ENCODE results near the gene TDP1.

The TDP1 gene

GRCh38 chr14:89973234-89973823 lies 17.6 kb downstream of the TDP1 start:
- no peak overlapping the region for H2AFZ ChIP-seq (ENCODE audit: low read length)
- TF ChIP-seq, protein P1, sequence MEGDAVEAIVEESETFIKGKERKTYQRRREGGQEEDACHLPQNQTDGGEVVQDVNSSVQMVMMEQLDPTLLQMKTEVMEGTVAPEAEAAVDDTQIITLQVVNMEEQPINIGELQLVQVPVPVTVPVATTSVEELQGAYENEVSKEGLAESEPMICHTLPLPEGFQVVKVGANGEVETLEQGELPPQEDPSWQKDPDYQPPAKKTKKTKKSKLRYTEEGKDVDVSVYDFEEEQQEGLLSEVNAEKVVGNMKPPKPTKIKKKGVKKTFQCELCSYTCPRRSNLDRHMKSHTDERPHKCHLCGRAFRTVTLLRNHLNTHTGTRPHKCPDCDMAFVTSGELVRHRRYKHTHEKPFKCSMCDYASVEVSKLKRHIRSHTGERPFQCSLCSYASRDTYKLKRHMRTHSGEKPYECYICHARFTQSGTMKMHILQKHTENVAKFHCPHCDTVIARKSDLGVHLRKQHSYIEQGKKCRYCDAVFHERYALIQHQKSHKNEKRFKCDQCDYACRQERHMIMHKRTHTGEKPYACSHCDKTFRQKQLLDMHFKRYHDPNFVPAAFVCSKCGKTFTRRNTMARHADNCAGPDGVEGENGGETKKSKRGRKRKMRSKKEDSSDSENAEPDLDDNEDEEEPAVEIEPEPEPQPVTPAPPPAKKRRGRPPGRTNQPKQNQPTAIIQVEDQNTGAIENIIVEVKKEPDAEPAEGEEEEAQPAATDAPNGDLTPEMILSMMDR (IDR thresholded peaks at IDR 0.05; ENCODE audit: low read length) = peak; percentile 91
- TF ChIP-seq EZH2 (IDR thresholded peaks at IDR 0.05; ENCODE audit: borderline replicate concordance, low read length) = no peak

GRCh38 chr14:89977668-89978067 lies 21.9 kb downstream of the TDP1 start:
- TF ChIP-seq EZH2 (IDR thresholded peaks at IDR 0.05; ENCODE audit: borderline replicate concordance, low read length) = no peak
- TF ChIP-seq, protein P1 (IDR thresholded peaks at IDR 0.05; ENCODE audit: low read length) = no peak
- Histone ChIP-seq H3K9me3 (ENCODE audit: low read length) (no peaks in the 10 kb centered on the region), H3K4me2 (ENCODE audit: low read length) (no peak overlapping the region), H3K27ac (ENCODE audit: low read depth, low read length, poor library complexity, severe bottlenecking) (no peak overlapping the region), H3K79me2 (ENCODE audit: insufficient read depth, low read length) (no peaks in the 10 kb centered on the region), H3K4me1 (ENCODE audit: insufficient read depth, low read length, severe bottlenecking) (no peaks in the 10 kb centered on the region), H4K20me1 (ENCODE audit: insufficient read depth, low read length) (no peaks in the 10 kb centered on the region), H3F3A (ENCODE audit: insufficient read depth, low read length) (no peaks in the 10 kb centered on the region), H3K4me3 (ENCODE audit: low read depth, low read length, poor library complexity, severe bottlenecking) (no peak overlapping the region), H2AFZ (ENCODE audit: low read length) (no peak overlapping the region), H3K27me3 (ENCODE audit: insufficient read depth, low read length) (no peaks in the 10 kb centered on the region), H3K9ac (ENCODE audit: low read length) (no peak overlapping the region), H3K9me2 (ENCODE audit: low read depth, low read length) (no peaks in the 10 kb centered on the region), H3K36me3 (ENCODE audit: insufficient read depth, low read length) (peaks cover 77% of the 10 kb centered on the region)

More at GRCh38 chr14:89973234-89973823, 17.6 kb downstream of the TDP1 start:
- H3K4me3 ChIP-seq (ENCODE audit: low read depth, low read length, poor library complexity, severe bottlenecking) = no peak overlapping the region
- H3K27ac ChIP-seq (ENCODE audit: low read depth, low read length, poor library complexity, severe bottlenecking) = no peak overlapping the region
- no peaks in the 10 kb centered on the region for H4K20me1 ChIP-seq (ENCODE audit: insufficient read depth, low read length)
- no peaks in the 10 kb centered on the region for H3K9me3 ChIP-seq (ENCODE audit: low read length)
- no peak overlapping the region for H3K4me2 ChIP-seq (ENCODE audit: low read length)
- no peaks in the 10 kb centered on the region for H3K4me1 ChIP-seq (ENCODE audit: insufficient read depth, low read length, severe bottlenecking)
- H3K9me2 ChIP-seq (ENCODE audit: low read depth, low read length) = no peaks in the 10 kb centered on the region
- no peak overlapping the region for H3K9ac ChIP-seq (ENCODE audit: low read length)
- no peaks in the 10 kb centered on the region for H3K79me2 ChIP-seq (ENCODE audit: insufficient read depth, low read length)
- no peaks in the 10 kb centered on the region for H3K27me3 ChIP-seq (ENCODE audit: insufficient read depth, low read length)
- H3K36me3 ChIP-seq (ENCODE audit: insufficient read depth, low read length) = peaks cover 69% of the 10 kb centered on the region
- no peaks in the 10 kb centered on the region for H3F3A ChIP-seq (ENCODE audit: insufficient read depth, low read length)

- H3K4me3 ChIP-seq (ENCODE audit: low read depth, low read length, poor library complexity, severe bottlenecking) = no peak overlapping the region
- H3K36me3 ChIP-seq (ENCODE audit: insufficient read depth, low read length) = peaks cover 77% of the 10 kb centered on the region
- H3K27ac ChIP-seq (ENCODE audit: low read depth, low read length, poor library complexity, severe bottlenecking) = no peak overlapping the region
- no peaks in the 10 kb centered on the region for H3K79me2 ChIP-seq (ENCODE audit: insufficient read depth, low read length)
- H2AFZ ChIP-seq (ENCODE audit: low read length) = no peak overlapping the region
- no peak overlapping the region for H3K4me2 ChIP-seq (ENCODE audit: low read length)
- H4K20me1 ChIP-seq (ENCODE audit: insufficient read depth, low read length) = no peaks in the 10 kb centered on the region
- H3F3A ChIP-seq (ENCODE audit: insufficient read depth, low read length) = no peaks in the 10 kb centered on the region
- no peaks in the 10 kb centered on the region for H3K27me3 ChIP-seq (ENCODE audit: insufficient read depth, low read length)
- H3K9me2 ChIP-seq (ENCODE audit: low read depth, low read length) = no peaks in the 10 kb centered on the region
- H3K4me1 ChIP-seq (ENCODE audit: insufficient read depth, low read length, severe bottlenecking) = no peaks in the 10 kb centered on the region
- H3K9me3 ChIP-seq (ENCODE audit: low read length) = no peaks in the 10 kb centered on the region
- TF ChIP-seq, protein P1 (IDR thresholded peaks at IDR 0.05; ENCODE audit: low read length) = no peak
- TF ChIP-seq EZH2 (IDR thresholded peaks at IDR 0.05; ENCODE audit: borderline replicate concordance, low read length) = no peak
- no peak overlapping the region for H3K9ac ChIP-seq (ENCODE audit: low read length)
Measured at GRCh38 chr14:89978656-89979055, 22.9 kb downstream of the TDP1 start.

All from OCI-LY1 (cell line).